Stimulated activated naive B cell treated with anti-CD40 and anti-IgM and Interleukin-4, amounts not matched to agents 10 μg/mL and 1 μg/mL and 100 μg/mL, for 72 hours (primary cell): ENCODE measurements around the gene SLC51B.
"Not testable (repeated sequence)": the region's sequence is repeated elsewhere in the genome, so short reads cannot be mapped to it uniquely, and the experiment has no call there.

Source experiments
- ATAC-seq, 2 donors: fragments of 150-1000 bp; cut with Tn5 transposase; replicated peaks; 2 replicates each; pipeline ENCODE4 v1.10.0; 2021; ENCODE audit warnings: moderate library complexity in 1 of 2
- DNase-seq: peaks from one replicate; pipeline ENCODE4 v3.0.0; 2021
- H3K27ac Mint-ChIP-seq: one replicate; pipeline ENCODE4 v1.8.0; 2022; ENCODE audit warnings: mild to moderate bottlenecking, mixed read lengths
- H3K27me3 Mint-ChIP-seq, 2 donors: one replicate each; pipeline ENCODE4 v1.8.0; 2022; ENCODE audit warnings: mixed read lengths in 2 of 2
- H3K36me3 Mint-ChIP-seq, 2 donors: one replicate each; pipeline ENCODE4 v1.8.0; 2022; ENCODE audit warnings: mixed read lengths in 2 of 2, mild to moderate bottlenecking in 1 of 2
- H3K4me1 Mint-ChIP-seq, 2 donors: one replicate each; pipeline ENCODE4 v1.8.0; 2022; ENCODE audit warnings: mixed read lengths in 2 of 2, mild to moderate bottlenecking in 1 of 2
- H3K4me3 Mint-ChIP-seq, 2 donors: one replicate each; pipeline ENCODE4 v1.8.0; 2022; ENCODE audit warnings: mild to moderate bottlenecking in 2 of 2, mixed read lengths in 2 of 2, moderate library complexity in 1 of 2
- H3K9me3 Mint-ChIP-seq, 2 donors: one replicate each; pipeline ENCODE4 v1.8.0; 2022; ENCODE audit warnings: mixed read lengths in 2 of 2, mild to moderate bottlenecking in 1 of 2

The SLC51B gene

DNA sequence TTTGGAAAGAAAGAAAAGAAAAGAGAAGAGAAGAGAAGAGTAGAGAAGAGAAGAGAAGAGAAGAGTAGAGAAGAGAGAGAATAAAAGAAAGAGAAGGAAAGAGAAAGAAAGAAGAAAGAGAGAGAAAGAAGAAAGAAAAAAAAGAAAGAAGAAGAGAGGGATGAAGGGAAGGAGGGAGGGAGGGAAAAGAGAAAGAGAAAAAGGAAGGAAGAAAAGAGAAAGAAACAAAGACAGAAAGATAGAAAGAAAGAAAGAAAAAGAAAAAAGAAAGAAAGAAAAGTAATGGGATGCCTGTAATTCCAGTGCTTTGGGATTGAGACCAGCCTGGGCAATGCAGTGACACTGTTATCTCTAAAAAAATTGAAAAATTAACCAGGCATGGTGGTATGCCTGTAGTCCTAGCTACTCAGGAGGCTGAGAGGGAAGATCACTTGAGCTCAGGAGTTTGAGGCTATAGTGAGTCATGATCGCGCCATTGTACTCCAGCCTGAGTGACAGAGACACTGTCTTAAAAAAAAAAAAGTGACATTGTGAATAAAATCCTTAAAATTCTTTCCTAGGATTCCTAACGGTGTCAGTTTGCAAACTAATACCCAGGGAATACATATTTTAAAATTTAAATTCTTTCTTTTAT is 20.9 kb downstream of the SLC51B start:
- ATAC-seq (no peak), DNase-seq (no peak)
- Mint-ChIP-seq H3K9me3 (no peaks in the 10 kb centered on the region), H3K4me3 (no peak overlapping the region), H3K36me3 (no peaks in the 10 kb centered on the region), H3K4me1 (peaks cover 6 to 17% of the 10 kb centered on the region in 2 donors), H3K27me3 (peaks cover 22 to 43% of the 10 kb centered on the region in 2 donors), H3K27ac (no peak overlapping the region)

GRCh38 chr15:65066635-65067316 is 21.6 kb downstream of the SLC51B start:
- Mint-ChIP-seq H3K27ac (peak overlapping the region; percentile 10), H3K36me3 (no peaks in the 10 kb centered on the region), H3K4me3 (peak overlapping the region; percentile 39 to 46), H3K4me1 (peaks cover 6 to 17% of the 10 kb centered on the region in 2 donors), H3K27me3 (peaks cover 22 to 43% of the 10 kb centered on the region in 2 donors), H3K9me3 (no peaks in the 10 kb centered on the region)
- ATAC-seq (no peak), DNase-seq (no peak)

GRCh38 chr15:65067317-65067644 is 22.1 kb downstream of the SLC51B start:
- H3K4me1 Mint-ChIP-seq, result peaks cover 6 to 17% of the 10 kb centered on the region in 2 donors
- H3K4me3 Mint-ChIP-seq, result peak overlapping the region; percentile 39 to 46
- no peaks in the 10 kb centered on the region for H3K36me3 Mint-ChIP-seq
- H3K9me3 Mint-ChIP-seq, result no peaks in the 10 kb centered on the region
- ATAC-seq (no peak), DNase-seq (no peak)
- H3K27me3 Mint-ChIP-seq, result peaks cover 22 to 43% of the 10 kb centered on the region in 2 donors
- peak overlapping the region; percentile 10 for H3K27ac Mint-ChIP-seq

DNA sequence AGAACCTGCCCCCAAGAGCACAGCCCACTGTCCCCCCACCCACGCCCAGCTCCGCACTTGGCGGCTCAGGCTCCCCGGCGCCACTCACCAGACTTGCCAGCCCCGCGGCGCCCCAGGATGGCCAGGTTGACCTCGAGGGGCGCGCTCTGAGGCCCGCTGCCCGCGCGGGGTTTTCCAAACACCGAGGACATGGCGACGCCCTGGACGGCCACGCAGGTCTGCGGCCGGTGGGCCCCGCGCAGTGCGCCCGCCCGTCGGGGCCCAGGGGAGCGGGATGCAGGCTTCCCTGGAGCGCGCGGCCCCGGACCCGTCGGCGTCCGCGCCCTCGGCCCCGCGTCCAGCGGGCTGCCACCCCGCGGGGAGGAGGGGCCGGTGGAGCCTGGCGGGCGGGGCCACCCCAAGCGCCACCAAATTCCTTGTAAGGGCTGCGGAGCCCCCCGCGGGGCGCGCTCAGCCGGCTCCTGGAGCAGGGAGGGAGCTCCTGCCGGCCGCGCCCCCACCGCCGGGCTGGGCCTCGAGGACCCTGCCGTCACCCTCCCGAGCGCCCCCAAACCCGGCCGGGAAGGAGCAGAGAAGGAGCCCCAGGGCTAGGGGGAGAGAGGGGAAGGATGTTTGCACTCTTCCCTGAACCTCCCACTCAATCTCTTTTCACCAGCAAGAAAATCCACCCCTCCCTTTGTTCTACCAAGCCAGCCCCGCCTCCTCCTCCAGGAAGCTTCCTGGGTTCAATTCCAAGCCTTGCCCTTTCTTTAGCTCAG is 22.6 kb downstream of the SLC51B start, which contains the start of gene RASL12:
Gene RASL12 (minus strand): TSS at position 347 of the 758 bp plus-strand sequence. CDS start 156 bp downstream, at position 191.
- peak; percentile 14 to 22 for ATAC-seq
- Mint-ChIP-seq H3K27me3 (peaks cover 22 to 43% of the 10 kb centered on the region in 2 donors), H3K4me3 (peak within 1 kb of the TSS; percentile 42 to 61), H3K36me3 (no peaks in the 10 kb centered on the region), H3K4me1 (peaks cover 6 to 17% of the 10 kb centered on the region in 2 donors), H3K27ac (peak within 1 kb of the TSS; percentile 10), H3K9me3 (no peaks in the 10 kb centered on the region)
- no peak for DNase-seq

- Mint-ChIP-seq H3K9me3 (no peaks in the 10 kb centered on the region), H3K4me3 (peak overlapping the region; percentile 42 to 61), H3K4me1 (peaks cover 6 to 17% of the 10 kb centered on the region in 2 donors), H3K27me3 (peaks cover 20 to 39% of the 10 kb centered on the region in 2 donors), H3K36me3 (no peaks in the 10 kb centered on the region), H3K27ac (no peak overlapping the region)
- ATAC-seq (no peak), DNase-seq (no peak)
Measured at GRCh38 chr15:65068403-65068788, 23.2 kb downstream of the SLC51B start.

DNA sequence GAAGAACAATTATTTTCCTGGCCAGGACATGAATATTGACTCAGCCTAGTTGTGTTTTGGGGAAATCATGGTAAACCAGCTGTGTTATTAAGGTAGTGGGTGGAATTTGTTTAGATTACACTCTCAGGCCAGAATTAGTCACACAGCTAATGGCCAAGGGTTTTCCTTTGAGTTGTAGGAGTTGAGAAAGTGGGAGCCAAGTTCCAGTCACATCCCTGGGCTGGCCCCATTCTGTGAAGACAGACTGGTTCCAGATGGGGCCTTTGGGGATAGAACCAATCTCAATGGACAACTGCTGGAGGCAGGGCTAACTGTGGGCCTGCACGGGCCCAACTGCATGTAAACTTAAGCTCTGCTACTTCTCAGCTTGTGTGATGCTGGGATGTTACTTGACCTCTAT is 24.0 kb downstream of the SLC51B start:
- H3K4me3 Mint-ChIP-seq, result no peak overlapping the region
- peaks cover 6 to 17% of the 10 kb centered on the region in 2 donors for H3K4me1 Mint-ChIP-seq
- peaks cover 19 to 38% of the 10 kb centered on the region in 2 donors for H3K27me3 Mint-ChIP-seq
- ATAC-seq, result no peak
- no peak overlapping the region for H3K27ac Mint-ChIP-seq
- no peaks in the 10 kb centered on the region for H3K9me3 Mint-ChIP-seq
- H3K36me3 Mint-ChIP-seq, result no peaks in the 10 kb centered on the region
- no peak for DNase-seq

- H3K36me3 Mint-ChIP-seq, result no peaks in the 10 kb centered on the region
- no peak overlapping the region for H3K4me3 Mint-ChIP-seq
- DNase-seq (no peak), ATAC-seq (no peak)
- peaks cover 19 to 36% of the 10 kb centered on the region in 2 donors for H3K27me3 Mint-ChIP-seq
- no peak overlapping the region for H3K27ac Mint-ChIP-seq
- H3K9me3 Mint-ChIP-seq, result no peaks in the 10 kb centered on the region
- peaks cover 6 to 17% of the 10 kb centered on the region in 2 donors for H3K4me1 Mint-ChIP-seq
Measured at GRCh38 chr15:65069779-65070546, 24.8 kb downstream of the SLC51B start.

GRCh38 chr15:65071381-65071811 is 26.2 kb downstream of the SLC51B start:
- Mint-ChIP-seq H3K27me3 (peaks cover 17 to 30% of the 10 kb centered on the region in 2 donors), H3K27ac (no peak overlapping the region), H3K9me3 (no peaks in the 10 kb centered on the region), H3K36me3 (peaks cover 0 to 2% of the 10 kb centered on the region in 2 donors), H3K4me1 (peaks cover 6 to 16% of the 10 kb centered on the region in 2 donors), H3K4me3 (no peak overlapping the region)
- DNase-seq, result no peak
- no peak for ATAC-seq

DNA sequence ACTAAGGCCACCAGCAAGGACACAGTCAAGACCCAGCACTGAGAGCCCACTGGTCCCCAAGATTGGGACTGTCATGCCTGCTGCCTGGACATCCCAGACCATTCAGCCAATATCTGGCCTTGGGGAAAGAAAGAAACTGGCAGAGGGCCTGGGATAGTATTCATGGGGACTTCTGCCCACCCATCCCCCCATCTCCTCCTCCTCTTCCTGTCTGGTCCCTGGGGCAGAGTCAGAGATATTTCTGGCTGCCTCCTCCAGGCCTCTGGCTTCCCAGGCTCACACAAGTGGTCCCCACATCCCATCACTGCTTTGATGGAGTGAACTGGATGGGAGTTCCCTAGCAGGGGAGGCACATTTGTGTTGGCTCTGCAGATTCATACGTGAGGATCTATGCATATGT is 26.8 kb downstream of the SLC51B start:
- no peak overlapping the region for H3K27ac Mint-ChIP-seq
- DNase-seq, result no peak
- peaks cover 16 to 31% of the 10 kb centered on the region in 2 donors for H3K27me3 Mint-ChIP-seq
- peaks cover 0 to 3% of the 10 kb centered on the region in 2 donors for H3K36me3 Mint-ChIP-seq
- no peaks in the 10 kb centered on the region for H3K9me3 Mint-ChIP-seq
- no peak for ATAC-seq
- H3K4me1 Mint-ChIP-seq, result peaks cover 6 to 16% of the 10 kb centered on the region in 2 donors
- no peak overlapping the region for H3K4me3 Mint-ChIP-seq

GRCh38 chr15:65072617-65073016 is 27.4 kb downstream of the SLC51B start:
- Mint-ChIP-seq H3K27ac (no peak overlapping the region), H3K4me3 (no peak overlapping the region), H3K4me1 (peaks cover 4 to 13% of the 10 kb centered on the region in 2 donors), H3K9me3 (peaks cover 0 to under 1% of the 10 kb centered on the region in 2 donors), H3K36me3 (peaks cover under 1 to 3% of the 10 kb centered on the region in 2 donors), H3K27me3 (peaks cover 13 to 28% of the 10 kb centered on the region in 2 donors)
- ATAC-seq (no peak), DNase-seq (no peak)

- Mint-ChIP-seq H3K4me1 (peaks cover 7 to 15% of the 10 kb centered on the region in 2 donors), H3K27me3 (peaks cover 25 to 35% of the 10 kb centered on the region in 2 donors)
- not testable (repeated sequence) for H3K36me3 Mint-ChIP-seq, ATAC-seq, H3K9me3 Mint-ChIP-seq, H3K27ac Mint-ChIP-seq, H3K4me3 Mint-ChIP-seq, DNase-seq
Measured at GRCh38 chr15:65074946-65075345, 29.8 kb downstream of the SLC51B start.

DNA sequence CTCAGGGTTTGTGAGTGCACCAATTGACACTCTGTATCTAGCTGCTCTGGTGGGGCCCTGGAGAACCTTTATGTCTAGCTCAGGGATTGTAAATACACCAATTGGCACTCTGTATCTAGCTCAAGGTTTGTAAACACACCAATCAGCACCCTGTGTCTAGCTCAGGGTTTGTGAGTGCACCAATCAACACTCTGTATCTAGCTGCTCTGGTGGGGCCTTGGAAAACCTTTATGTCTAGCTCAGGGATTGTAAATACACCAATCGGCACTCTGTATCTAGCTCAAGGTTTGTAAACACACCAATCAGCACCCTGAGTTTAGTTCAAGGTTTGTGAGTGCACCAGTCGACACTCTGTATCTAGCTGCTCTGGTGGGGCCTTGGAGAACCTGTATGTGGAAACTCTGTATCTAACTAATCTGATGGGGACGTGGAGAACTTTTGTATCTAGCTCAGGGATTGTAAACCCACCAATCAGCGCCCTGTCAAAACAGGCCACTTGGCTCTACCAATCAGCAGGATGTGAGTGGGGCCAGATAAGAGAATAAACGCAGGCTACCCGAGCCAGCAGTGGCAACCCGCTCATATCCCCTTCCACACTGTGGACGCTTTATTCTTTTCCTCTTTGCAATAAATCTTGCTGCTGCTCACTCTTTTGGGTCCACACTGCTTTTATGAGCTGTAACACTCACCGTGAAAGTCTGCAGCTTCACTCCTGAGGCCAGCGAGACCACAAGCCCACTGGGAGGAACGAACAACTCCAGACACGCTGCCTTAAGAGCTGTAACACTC is 30.6 kb downstream of the SLC51B start:
- not testable (repeated sequence) for ATAC-seq, DNase-seq, H3K9me3 Mint-ChIP-seq, H3K4me3 Mint-ChIP-seq, H3K27ac Mint-ChIP-seq, H3K36me3 Mint-ChIP-seq
- Mint-ChIP-seq H3K27me3 (peaks cover 25 to 35% of the 10 kb centered on the region in 2 donors), H3K4me1 (peaks cover 7 to 15% of the 10 kb centered on the region in 2 donors)
